Naive thymus-derived CD8-positive, alpha-beta T cell (primary cell): Measurements from ENCODE around the gene ERBB3. TPM values are rescaled to one million over a fixed set of nuclear protein-coding genes. Genes with fewer than 3 reads are reported as not detected.

Experiments used
- ATAC-seq, 2 donors: fragments of 150-1000 bp; cut with Tn5 transposase in 1 of 2; sonication (Bioruptor Pico), chemical (Tn5 transposase) in 1 of 2; 1 replicate in 1 of 2; 2 replicates in 1 of 2; pipeline ENCODE4 v1.10.0; 2021; ENCODE audit warnings: mild to moderate bottlenecking in 2 of 2, moderate library complexity in 2 of 2
- POLR2A ChIA-PET: fragments of 350-600 bp; sonication (Branson Sonifier 250); formaldehyde crosslinking; loops from one replicate; lab custom pipeline; 2021; ENCODE audit warnings: antibody characterized with exemption; lab: Charles Lee
- DNase-seq, 10 donors: peaks; one replicate each; pipeline versions ENCODE4 v3.0.0 to v3.0.0-alpha.2; 2020 to 2022
- H3K27ac Mint-ChIP-seq, 10 donors: one replicate each; pipeline ENCODE4 v1.8.0; 2020 to 2022; ENCODE audit warnings: mild to moderate bottlenecking in 10 of 10, mixed read lengths in 10 of 10, moderate library complexity in 4 of 10, inconsistent platforms in 1 of 10
- H3K27me3 Mint-ChIP-seq, 5 donors: one replicate each; pipeline ENCODE4 v1.8.0; 2021 to 2022; ENCODE audit warnings: mixed read lengths in 5 of 5
- H3K36me3 Mint-ChIP-seq, 3 donors: one replicate each; pipeline ENCODE4 v1.8.0; 2020 to 2022; ENCODE audit warnings: mixed read lengths in 3 of 3, mild to moderate bottlenecking in 2 of 3, inconsistent platforms in 1 of 3
- H3K4me1 Mint-ChIP-seq, 4 donors: one replicate each; pipeline ENCODE4 v1.8.0; 2021 to 2022; ENCODE audit warnings: mixed read lengths in 4 of 4
- H3K4me3 Mint-ChIP-seq, 10 donors: one replicate each; pipeline ENCODE4 v1.8.0; 2020 to 2022; ENCODE audit warnings: mild to moderate bottlenecking in 10 of 10, mixed read lengths in 10 of 10, moderate library complexity in 6 of 10, inconsistent platforms in 1 of 10
- H3K9me3 Mint-ChIP-seq, 9 donors: one replicate each; pipeline ENCODE4 v1.8.0; 2020 to 2022; ENCODE audit warnings: mixed read lengths in 9 of 9, mild to moderate bottlenecking in 3 of 9, inconsistent platforms in 1 of 9, moderate library complexity in 1 of 9
- polyA plus RNA-seq, 3 donors: library from polyadenylated mRNA; unstranded; fragments of 300-500 nt; fragmentation: Illumina TruSeq; gene quantifications; one replicate each; pipeline ENCODE4 v1.2.3, GENCODE V29; 2021
- total RNA-seq, 8 experiments: library from RNA in 2 of 8; stranded (reverse) in 2 of 8; gene quantifications; one replicate each; pipeline ENCODE4 v1.2.3 and lab custom pipeline; 2021 to 2026

The ERBB3 gene
- total and polyA plus RNA-seq, 5 experiments from 2014 or later, result 1.3 to 26.0 (median 3.3) TPM

DNA sequence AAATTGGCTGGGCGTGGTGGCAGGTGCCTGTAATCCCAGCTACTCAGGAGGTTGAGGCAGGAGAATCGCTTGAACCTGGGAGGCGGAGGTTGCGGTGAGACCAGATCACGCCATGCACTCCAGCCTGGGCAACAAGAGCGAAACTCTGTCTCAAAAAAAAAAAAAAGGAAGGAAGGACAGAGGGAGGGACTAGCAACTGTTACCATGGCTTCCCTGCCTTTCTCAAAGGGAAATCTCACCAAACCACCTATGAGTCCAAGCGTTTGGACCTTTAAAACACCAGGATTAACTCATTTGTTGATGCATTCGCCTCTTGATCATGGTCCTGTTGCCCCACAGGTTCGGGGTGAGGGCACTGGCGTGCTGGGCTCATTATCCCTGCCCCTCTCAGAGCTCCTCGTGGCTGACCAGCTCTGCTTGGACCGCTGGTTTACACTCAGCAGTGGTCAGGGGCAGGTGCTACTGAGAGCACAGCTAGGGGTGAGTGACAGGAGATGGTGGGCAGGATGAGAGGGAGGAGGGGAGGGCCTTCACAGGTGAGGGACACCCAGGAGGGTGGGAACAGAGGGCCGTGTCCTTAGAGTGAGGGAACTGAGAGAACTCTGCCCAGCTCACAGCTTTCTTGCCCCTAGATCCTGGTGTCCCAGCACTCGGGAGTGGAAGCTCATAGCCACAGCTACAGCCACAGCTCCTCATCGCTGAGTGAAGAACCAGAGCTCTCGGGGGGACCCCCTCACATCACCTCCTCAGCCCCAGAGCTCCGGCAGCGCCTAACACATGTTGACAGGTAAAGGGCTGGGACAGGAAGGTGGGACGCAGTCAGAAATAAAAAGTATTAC lies 62.2 kb downstream of the ERBB3 start:
- Mint-ChIP-seq H3K27me3 (no peaks in the 10 kb centered on the region), H3K4me1 (peaks cover 28 to 73% (median 66%) of the 10 kb centered on the region in 4 donors), H3K4me3 (no peak overlapping the region), H3K27ac (peak overlapping the region in 9 of 10 donors; percentile 46 to 91 (median 78)), H3K9me3 (no peaks in the 10 kb centered on the region), H3K36me3 (peaks cover 9 to 90% (median 42%) of the 10 kb centered on the region in 3 donors)
- DNase-seq (no peak), ATAC-seq (no peak)
- POLR2A ChIA-PET, result interaction anchor here (1.1 to 9.7 kb wide), 5 partner anchors 8 to 46 kb away, joined by 3 to 146 read pairs (median 5); partner anchors contain the start of gene ESYT1

DNA sequence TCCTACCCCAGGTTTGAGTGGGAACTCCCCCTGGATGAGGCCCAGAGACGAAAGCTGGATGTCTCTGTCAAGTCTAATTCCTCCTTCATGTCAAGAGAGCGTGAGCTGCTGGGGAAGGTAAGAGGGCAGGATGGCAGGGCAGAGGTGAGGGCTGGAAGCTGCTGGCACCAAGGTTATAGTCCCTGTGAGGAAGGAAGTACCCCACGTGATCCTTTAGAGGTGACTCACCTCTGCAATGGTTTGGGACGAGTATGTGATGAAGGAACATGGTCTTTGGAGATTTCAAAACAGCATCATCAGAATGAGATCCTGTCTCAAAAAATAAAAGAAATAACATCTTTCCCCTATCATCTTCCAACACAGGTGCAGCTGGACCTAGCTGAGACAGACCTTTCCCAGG lies 63.3 kb downstream of the ERBB3 start:
- POLR2A ChIA-PET, result interaction anchor here (1.4 to 9.7 kb wide), 5 partner anchors 9 to 18 kb away, joined by 3 to 146 read pairs (median 6); partner anchors contain the start of genes ESYT1 and MYL6
- DNase-seq, result no peak
- no peaks in the 10 kb centered on the region for H3K9me3 Mint-ChIP-seq
- peak overlapping the region; percentile 56 to 91 (median 84) for H3K27ac Mint-ChIP-seq
- peaks cover 9 to 80% (median 35%) of the 10 kb centered on the region in 3 donors for H3K36me3 Mint-ChIP-seq
- H3K4me1 Mint-ChIP-seq, result peaks cover 23 to 63% (median 56%) of the 10 kb centered on the region in 4 donors
- peak in 1 of 2 donors; percentile 38 for ATAC-seq
- H3K4me3 Mint-ChIP-seq, result peak overlapping the region in 6 of 10 donors; percentile 24 to 67 (median 42)
- H3K27me3 Mint-ChIP-seq, result no peaks in the 10 kb centered on the region

DNA sequence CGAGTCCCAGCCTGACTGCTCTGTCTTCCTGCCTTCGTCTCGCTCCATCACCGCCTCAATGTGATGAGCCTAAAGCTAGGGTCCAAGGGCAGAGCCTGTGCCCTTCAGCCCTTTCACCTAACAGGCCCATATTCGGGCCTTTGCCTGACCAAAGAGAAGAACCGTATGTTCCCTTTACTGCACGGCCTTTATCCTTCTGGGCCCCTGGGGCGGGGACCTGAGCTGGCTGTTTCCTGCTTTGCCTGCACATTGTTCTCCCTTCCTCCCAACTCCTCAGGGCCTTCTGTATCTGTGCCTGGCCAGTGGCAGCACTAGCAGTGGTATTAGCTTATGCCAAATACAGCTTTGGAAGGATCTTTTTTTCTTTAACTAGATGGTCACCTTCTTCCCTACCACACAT lies 63.9 kb downstream of the ERBB3 start:
- Mint-ChIP-seq H3K4me3 (no peak overlapping the region), H3K27ac (peak overlapping the region; percentile 16 to 91 (median 86)), H3K9me3 (no peaks in the 10 kb centered on the region), H3K27me3 (no peaks in the 10 kb centered on the region), H3K36me3 (peaks cover 5 to 73% (median 31%) of the 10 kb centered on the region in 3 donors), H3K4me1 (peaks cover 16 to 56% (median 49%) of the 10 kb centered on the region in 4 donors)
- POLR2A ChIA-PET, result interaction anchor here (0.5 to 9.7 kb wide), 12 partner anchors 8 to 43 kb away, joined by 3 to 146 read pairs (median 3); partner anchors contain the start of genes ESYT1, MYL6 and ZC3H10
- ATAC-seq (no peak), DNase-seq (no peak)

DNA sequence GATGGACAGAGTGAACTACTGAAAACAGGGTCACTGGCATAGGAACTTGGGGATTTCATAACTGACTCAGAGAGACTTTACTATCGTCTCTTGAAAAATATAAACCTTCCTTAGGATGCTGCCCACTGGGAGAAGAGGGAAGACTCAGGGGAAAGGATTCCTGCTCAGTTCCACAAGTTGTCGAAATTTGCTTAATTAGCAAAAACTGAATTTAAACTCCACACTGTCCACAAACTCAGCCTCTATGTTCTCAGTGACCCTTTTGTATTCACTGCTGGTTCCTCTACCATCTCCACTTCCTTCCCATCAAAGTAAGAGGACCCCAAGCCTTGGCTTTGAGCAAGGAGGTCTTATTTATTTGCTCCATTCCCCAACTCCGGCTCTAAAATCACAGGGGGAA lies 65.3 kb downstream of the ERBB3 start:
- Mint-ChIP-seq H3K27me3 (no peaks in the 10 kb centered on the region), H3K36me3 (peaks cover 0 to 60% (median 24%) of the 10 kb centered on the region in 3 donors), H3K27ac (peak overlapping the region in 4 of 10 donors; percentile 10 to 91 (median 36)), H3K9me3 (no peaks in the 10 kb centered on the region), H3K4me1 (peaks cover 14 to 48% (median 40%) of the 10 kb centered on the region in 4 donors), H3K4me3 (no peak overlapping the region)
- POLR2A ChIA-PET, result interaction anchor here (0.6 to 9.7 kb wide), 5 partner anchors 13 to 168 kb away, joined by 3 to 146 read pairs (median 9); partner anchors contain the start of genes ESYT1 and MYL6
- no peak for DNase-seq
- ATAC-seq, result no peak

DNA sequence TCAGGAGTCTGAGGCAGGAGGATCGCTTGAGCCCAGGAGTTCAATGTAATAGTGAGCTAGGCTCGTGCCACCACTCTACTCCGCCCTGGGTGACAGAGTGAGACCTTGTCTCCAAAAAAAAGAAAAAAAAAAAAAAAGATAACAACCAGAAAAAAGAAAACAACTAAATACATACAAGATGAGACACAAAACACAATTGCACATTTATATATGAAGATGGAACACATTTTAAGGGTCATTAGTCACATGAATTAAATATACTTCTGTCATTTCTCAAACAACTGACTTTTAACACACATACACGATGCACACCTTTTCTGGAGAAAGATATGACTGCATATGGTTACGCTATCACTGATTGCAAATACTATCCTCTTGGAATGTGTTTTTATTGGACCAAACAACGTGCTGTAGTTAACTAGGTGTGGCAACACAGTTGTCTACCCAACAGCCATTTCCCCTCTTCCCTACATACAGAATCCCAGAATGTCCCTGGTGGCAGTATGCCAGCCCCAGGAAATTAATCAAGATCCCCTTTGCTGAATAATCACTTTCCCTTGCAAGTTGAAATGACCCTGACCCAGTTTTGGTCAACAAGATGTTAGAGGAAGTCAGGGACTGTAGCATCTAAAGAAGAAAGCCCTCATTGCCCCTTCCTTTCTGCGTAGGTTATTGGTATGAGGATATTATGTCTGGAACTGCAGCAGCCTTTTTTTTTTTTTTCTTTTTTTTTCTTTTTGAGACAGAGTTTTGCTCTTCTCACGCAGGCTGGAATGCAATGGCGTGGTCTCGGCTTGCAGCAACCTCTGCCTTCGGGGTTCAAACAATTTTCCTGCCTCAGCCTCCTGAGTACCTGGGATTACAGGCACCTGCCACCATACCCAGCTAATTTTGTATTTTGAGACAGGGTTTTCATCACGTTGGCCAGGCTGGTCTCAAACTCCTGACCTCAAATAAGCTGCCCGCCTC lies 66.8 kb downstream of the ERBB3 start:
- peaks cover 18 to 53% (median 45%) of the 10 kb centered on the region in 4 donors for H3K4me1 Mint-ChIP-seq
- no peak overlapping the region for H3K4me3 Mint-ChIP-seq
- ATAC-seq, result no peak
- H3K9me3 Mint-ChIP-seq, result no peaks in the 10 kb centered on the region
- peak overlapping the region; percentile 21 to 85 (median 64) for H3K27ac Mint-ChIP-seq
- peaks cover 0 to 46% (median 15%) of the 10 kb centered on the region in 3 donors for H3K36me3 Mint-ChIP-seq
- no peaks in the 10 kb centered on the region for H3K27me3 Mint-ChIP-seq
- DNase-seq, result no peak
- POLR2A ChIA-PET, result interaction anchor here (0.6 to 0.8 kb wide), 4 partner anchors 14 to 408 kb away, joined by 3 read pairs; partner anchors contain the start of gene TIMELESS

DNA sequence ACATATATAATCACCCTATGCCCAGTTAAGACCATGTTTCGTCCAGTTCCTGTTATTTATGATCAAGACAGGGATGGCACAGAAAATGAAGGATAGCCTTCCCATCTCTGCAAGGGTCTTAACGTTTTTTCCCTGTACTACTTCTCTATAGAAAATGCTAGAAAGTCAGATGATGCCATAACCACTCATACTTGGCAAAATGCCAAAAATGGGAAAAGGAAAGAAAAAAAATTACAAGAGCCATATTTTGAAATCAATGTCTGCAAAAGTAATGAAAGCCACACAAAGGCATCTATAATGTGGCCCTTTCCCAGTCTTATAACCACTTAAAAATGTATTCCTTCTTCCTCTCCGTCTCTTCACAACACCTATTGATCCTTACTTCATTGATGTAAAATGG lies 70.6 kb downstream of the ERBB3 start:
- H3K27ac Mint-ChIP-seq, result peak overlapping the region; percentile 68 to 99 (median 91)
- peaks cover 0 to 8% (median 0%) of the 10 kb centered on the region in 3 donors for H3K36me3 Mint-ChIP-seq
- peak overlapping the region; percentile 25 to 93 (median 76) for H3K4me3 Mint-ChIP-seq
- H3K9me3 Mint-ChIP-seq, result no peaks in the 10 kb centered on the region
- ATAC-seq (no peak), DNase-seq (no peak)
- peaks cover 17 to 50% (median 38%) of the 10 kb centered on the region in 4 donors for H3K4me1 Mint-ChIP-seq
- H3K27me3 Mint-ChIP-seq, result no peaks in the 10 kb centered on the region
- POLR2A ChIA-PET, result interaction anchor here (0.7 to 3.1 kb wide), 11 partner anchors 8 to 481 kb away, joined by 3 to 18 read pairs (median 6); partner anchors contain the start of genes CNPY2, PA2G4, RNF41 and ZC3H10

DNA sequence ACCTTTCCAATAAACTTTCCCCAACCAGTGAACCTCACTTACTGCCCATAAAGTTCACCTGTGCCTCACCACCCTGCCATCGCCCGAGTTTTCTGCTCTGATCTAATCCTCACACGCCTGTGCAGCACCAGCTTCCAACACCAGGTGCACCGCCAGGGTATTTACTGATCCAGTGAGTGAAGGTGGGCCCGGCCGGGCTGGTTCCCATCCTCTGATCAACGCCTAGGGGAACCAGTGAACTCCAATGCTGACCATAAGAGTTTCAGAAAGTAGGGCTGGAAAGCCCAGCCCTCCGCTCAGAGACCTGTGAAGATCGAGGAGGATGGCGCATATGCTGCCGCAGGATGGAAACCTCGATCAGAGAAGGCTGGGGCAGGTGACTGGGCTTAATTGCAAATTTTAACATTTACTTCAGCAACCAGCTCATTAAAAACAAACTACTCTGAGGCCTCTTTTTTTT lies 71.7 kb downstream of the ERBB3 start:
- peak overlapping the region; percentile 81 to 95 (median 92) for H3K4me3 Mint-ChIP-seq

DNA sequence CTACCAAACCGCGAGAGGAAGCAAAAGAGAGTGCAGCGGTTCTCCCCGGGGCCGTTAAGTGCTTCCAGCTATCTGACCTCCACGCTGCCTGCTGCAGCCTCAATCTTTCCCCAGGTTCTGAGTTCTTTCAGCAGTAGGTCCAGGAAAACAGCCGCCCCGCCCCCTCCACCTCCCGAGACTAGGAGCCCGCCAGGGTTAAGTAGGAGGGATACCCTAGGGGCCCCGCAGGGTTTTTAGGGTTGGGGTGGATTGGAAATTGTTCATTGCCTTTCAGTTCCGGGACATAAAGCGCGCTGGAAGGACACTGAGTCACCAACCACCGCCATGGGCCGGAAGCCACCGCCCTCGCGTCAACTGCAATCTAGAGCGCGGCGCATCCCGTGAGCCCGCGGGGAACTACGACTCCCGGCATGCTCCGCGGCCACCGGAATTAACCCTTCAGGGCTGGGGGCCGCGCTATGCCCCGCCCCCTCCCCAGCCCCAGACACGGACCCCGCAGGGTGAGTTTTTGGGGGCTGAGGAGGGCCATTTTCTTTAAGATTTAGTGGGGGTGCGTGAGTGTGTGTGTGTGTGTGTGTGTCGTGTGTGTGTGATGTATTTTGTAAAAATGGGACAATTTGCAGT lies 72.3 kb downstream of the ERBB3 start, which contains the start of gene MYL6B:
TSS of gene MYL6B (plus strand) at position 456 of the 624 bp plus-strand sequence. CDS start 1,332 bp downstream, outside the sequence.
- Mint-ChIP-seq H3K9me3 (no peaks in the 10 kb centered on the region), H3K4me1 (peaks cover 15 to 45% (median 38%) of the 10 kb centered on the region in 4 donors), H3K27ac (peak within 1 kb of the TSS; percentile 93 to 99 (median 98)), H3K27me3 (no peaks in the 10 kb centered on the region), H3K4me3 (peak within 1 kb of the TSS; percentile 81 to 95 (median 92)), H3K36me3 (no peaks in the 10 kb centered on the region)
- peak; percentile 89 to 91 for ATAC-seq
- DNase-seq, result peak; percentile 85 to 94 (median 87)
- POLR2A ChIA-PET, result interaction anchor here (0.6 to 3.1 kb wide), 13 partner anchors 10 to 476 kb away, joined by 3 to 18 read pairs (median 6); partner anchors contain the start of genes CNPY2, PA2G4, RNF41 and SMARCC2

More for the DNA sequence above, 71.7 kb downstream of the ERBB3 start:
- Mint-ChIP-seq H3K27me3 (no peaks in the 10 kb centered on the region), H3K9me3 (no peaks in the 10 kb centered on the region), H3K27ac (peak overlapping the region; percentile 93 to 99 (median 98)), H3K36me3 (peaks cover 0 to 1% (median 0%) of the 10 kb centered on the region in 3 donors), H3K4me1 (peaks cover 15 to 44% (median 37%) of the 10 kb centered on the region in 4 donors)
- DNase-seq, result peak; percentile 39 to 83 (median 60)
- ATAC-seq, result peak; percentile 75 to 77
- POLR2A ChIA-PET, result interaction anchor here (0.6 to 3.1 kb wide), 15 partner anchors 10 to 477 kb away, joined by 3 to 18 read pairs (median 6); partner anchors contain the start of genes CNPY2, PA2G4, RNF41 and SMARCC2
